GM12892 (cell line): ENCODE measurements around the gene ARIH2.

Experiments used
- POLR2A ChIP-seq: IDR thresholded peaks from 2 replicates; pipeline ENCODE4 v1.6.1; 2011; ENCODE audit warnings: low read depth, low read length, control low read depth
- POLR2AphosphoS5 ChIP-seq: IDR thresholded peaks from 2 replicates; pipeline ENCODE4 v1.6.1; 2011; ENCODE audit warnings: low read depth, low read length, control low read depth
- TAF1 ChIP-seq: IDR thresholded peaks from 2 replicates; pipeline ENCODE4 v1.6.1; 2011; ENCODE audit warnings: low read depth, mild to moderate bottlenecking, control low read depth, low read length, borderline replicate concordance

DNA sequence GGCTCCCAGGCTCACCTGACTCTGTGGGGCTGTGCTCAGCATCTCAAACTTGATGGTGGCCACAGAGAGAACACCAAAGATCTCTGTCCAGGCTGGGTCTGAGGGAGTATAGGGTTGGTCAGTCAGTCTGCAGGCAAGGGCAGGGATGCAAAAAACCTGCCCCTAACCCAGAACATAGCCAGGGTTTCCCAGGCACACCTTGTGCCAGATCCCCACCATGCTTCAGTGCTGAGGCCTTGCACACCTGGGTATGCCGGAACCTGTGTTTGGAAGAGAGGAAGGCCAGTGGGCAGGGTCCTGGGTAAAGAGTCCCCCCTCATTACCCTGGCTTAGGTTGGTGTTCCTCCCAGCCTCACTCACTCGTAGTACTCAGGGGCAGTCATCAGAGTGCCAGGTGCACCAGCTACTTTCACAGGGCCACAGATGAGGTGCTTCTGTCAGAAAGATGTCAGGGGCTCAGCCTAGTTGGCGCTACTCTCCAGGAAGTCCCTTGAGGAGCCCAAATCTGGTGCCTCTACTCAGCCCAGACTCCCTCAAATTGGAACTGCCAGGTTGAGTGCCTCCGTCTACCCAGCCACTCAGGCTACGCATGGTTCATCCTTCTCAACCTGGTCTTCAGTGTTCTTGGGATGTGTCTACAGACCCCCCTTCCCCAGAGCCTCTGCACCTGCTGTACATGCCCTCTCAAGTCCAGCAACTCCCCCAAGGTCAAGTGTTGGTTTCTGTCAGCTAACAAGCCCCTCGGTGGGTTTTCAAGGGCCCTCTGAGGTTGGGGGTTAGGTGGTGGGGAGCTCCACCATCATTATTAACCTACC is 98.0 kb downstream of the ARIH2 start:
- TF ChIP-seq POLR2A (peak; percentile 66), POLR2AphosphoS5 (no peak), TAF1 (no peak)
